ENCODE measurements around the gene TBX2.

The TBX2 gene

DNA sequence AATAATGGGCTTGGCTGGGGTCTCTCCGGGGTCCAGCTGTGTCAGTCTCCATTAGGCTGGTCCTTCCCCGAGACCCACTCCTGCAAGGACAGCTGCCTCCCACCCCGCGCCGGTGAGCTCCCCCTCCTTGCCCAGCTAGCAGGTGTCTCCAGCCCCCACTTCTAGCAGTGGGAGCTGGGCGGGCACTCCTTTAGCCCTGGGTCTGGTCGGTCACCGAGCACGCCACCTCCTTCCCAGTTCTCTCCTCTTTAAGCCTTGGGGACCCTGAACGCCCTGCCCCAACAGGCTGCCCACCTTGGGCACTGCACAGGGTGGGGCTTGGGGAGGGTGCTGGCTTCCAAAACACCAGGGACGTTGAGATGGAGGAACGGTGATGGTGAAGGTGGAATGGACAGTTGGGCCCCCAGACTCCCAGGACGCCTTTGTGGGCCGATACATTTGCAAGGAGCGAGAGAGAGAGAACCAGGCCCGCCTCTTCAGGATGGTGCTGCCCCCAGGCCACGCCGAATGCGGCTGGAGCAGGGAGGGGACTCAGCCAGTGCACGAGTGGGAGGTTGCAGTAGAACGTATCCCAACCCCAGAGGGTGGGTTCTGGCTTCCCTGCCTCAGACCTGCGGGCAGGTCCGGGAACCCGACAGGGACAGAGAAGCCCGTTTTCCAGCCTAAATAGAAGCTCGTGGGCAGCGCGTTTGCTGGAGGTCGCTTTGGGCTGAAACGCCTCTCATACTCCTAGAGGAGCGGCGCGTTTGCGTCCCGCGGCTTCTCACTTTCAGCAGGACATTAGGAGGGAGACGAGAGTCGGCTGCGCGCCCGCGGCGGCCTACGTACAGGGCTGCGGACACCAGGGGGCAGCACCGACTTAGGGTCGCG, 10.7 kb downstream of the TBX2 start:
- Histone ChIP-seq H3K4me1 (ENCODE audit: control insufficient read depth, insufficient read depth, low read length) (peaks cover 32% of the 10 kb centered on the region), H3K9me3 (ENCODE audit: control insufficient read depth, low read length) (no peaks in the 10 kb centered on the region), H3K27me3 (ENCODE audit: control insufficient read depth, insufficient read depth, low read length) (peaks cover 63% of the 10 kb centered on the region), H3K4me3 (ENCODE audit: low read length) (no peak overlapping the region), H3K9ac (ENCODE audit: low read length) (peak overlapping the region; percentile 16), H3K36me3 (ENCODE audit: control insufficient read depth, insufficient read depth, low read length) (no peaks in the 10 kb centered on the region)

DNA sequence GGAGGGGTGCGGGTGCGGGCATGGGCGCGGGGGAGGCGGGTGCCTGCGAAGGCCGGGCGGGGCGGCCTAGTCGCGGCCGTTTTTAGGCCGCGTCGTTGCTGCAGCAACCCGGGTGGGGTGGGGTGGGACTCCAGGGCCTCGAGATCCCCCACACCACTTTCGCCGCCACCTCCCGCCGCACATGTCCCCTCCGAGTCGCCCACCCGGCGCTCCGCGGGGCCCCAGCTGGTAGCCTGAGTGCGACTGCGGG, 11.3 kb downstream of the TBX2 start:
- H3K36me3 ChIP-seq (ENCODE audit: control insufficient read depth, insufficient read depth, low read length) = no peaks in the 10 kb centered on the region
- no peaks in the 10 kb centered on the region for H3K9me3 ChIP-seq (ENCODE audit: control insufficient read depth, low read length)
- H3K27me3 ChIP-seq (ENCODE audit: control insufficient read depth, insufficient read depth, low read length) = peaks cover 57% of the 10 kb centered on the region
- peaks cover 32% of the 10 kb centered on the region for H3K4me1 ChIP-seq (ENCODE audit: control insufficient read depth, insufficient read depth, low read length)
- H3K9ac ChIP-seq (ENCODE audit: low read length) = no peak overlapping the region
- peak overlapping the region; percentile 60 for H3K4me3 ChIP-seq (ENCODE audit: low read length)

DNA sequence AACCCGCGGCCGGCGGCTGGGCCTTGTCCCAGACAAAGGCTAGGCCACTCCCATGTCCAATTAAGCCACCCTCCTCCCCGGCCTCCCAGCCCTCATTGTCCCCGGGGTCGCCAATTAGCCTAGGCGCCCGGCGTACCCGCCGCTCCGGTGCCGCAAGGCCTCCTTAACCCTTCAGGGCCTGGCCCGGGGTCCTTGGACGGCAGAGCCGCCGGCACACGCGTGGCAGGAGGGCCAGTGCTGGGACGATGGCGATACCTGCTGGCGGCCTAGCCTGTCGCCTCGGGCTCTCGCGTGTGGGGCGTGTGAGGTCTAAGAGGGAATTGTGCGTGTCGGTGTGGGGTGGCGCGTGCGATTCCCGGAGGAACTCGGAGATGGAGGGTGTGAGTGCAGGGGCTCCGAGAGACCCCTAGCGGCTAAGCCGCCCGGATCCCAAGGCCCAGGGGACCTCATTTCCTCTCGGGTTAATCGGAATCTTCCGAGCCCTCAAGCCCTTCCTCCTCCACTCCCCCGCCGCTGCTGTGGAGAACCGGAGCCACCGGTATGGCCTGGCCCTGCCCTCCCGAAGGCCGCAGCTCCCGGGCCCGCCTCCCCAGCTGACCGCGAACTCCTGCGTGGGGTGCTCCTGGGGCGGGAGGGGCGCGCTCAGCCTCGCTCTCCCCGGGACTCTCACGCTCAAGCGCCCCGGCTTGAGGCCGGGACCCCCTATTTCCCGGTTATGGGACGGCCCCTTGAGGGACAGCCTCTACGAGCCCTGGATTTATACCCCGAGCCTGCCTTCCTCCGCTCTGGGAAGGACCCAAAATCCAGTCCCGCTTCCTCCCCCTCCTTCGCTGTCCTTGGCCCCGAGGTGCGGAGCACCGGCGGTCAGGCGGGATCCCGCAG, 11.9 kb downstream of the TBX2 start:
- H3K4me1 ChIP-seq (ENCODE audit: control insufficient read depth, insufficient read depth, low read length) = peaks cover 32% of the 10 kb centered on the region
- H3K36me3 ChIP-seq (ENCODE audit: control insufficient read depth, insufficient read depth, low read length) = no peaks in the 10 kb centered on the region
- H3K9me3 ChIP-seq (ENCODE audit: control insufficient read depth, low read length) = no peaks in the 10 kb centered on the region
- peak overlapping the region; percentile 80 for H3K9ac ChIP-seq (ENCODE audit: low read length)
- peak overlapping the region; percentile 60 for H3K4me3 ChIP-seq (ENCODE audit: low read length)
- H3K27me3 ChIP-seq (ENCODE audit: control insufficient read depth, insufficient read depth, low read length) = peaks cover 52% of the 10 kb centered on the region

DNA sequence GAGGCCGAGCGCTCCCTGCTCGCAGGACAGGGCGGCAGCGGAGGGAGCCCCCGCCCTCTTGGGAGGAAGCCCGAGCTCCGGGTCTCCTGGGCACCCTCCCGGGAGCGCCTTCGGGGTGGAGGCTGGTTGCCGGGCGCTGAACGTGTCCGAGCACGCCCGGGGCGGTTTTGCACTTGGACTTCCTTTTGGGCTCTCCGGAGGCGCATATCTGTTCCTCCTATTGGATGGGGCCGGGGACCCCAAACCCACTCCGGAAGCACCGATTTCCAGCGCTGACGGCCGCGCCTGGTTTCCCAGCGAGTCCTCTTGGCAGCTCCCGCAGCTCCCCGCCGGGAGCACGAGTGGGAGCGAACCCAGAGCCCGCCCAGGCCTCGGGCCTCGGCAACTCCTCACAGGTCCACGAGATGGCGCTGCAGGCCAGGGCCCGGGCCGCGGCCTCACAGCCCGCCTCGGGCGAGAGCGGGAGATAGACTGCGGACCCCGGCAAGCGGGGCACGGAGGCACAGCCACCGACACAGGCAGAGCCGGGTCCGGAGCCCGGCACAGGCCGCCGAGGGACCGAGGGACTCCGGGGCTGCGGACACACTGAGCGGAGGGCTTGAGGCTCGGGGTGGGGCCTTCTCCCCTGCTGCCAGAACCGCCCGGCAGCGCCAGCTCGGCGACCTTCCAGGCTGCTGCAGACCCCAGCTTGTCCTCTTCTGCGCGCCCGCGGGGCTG, 12.7 kb downstream of the TBX2 start:
- peaks cover 44% of the 10 kb centered on the region for H3K27me3 ChIP-seq (ENCODE audit: control insufficient read depth, insufficient read depth, low read length)
- no peaks in the 10 kb centered on the region for H3K9me3 ChIP-seq (ENCODE audit: control insufficient read depth, low read length)
- H3K9ac ChIP-seq (ENCODE audit: low read length) = peak overlapping the region; percentile 80
- H3K4me3 ChIP-seq (ENCODE audit: low read length) = peak overlapping the region; percentile 60
- no peaks in the 10 kb centered on the region for H3K36me3 ChIP-seq (ENCODE audit: control insufficient read depth, insufficient read depth, low read length)
- peaks cover 40% of the 10 kb centered on the region for H3K4me1 ChIP-seq (ENCODE audit: control insufficient read depth, insufficient read depth, low read length)

DNA sequence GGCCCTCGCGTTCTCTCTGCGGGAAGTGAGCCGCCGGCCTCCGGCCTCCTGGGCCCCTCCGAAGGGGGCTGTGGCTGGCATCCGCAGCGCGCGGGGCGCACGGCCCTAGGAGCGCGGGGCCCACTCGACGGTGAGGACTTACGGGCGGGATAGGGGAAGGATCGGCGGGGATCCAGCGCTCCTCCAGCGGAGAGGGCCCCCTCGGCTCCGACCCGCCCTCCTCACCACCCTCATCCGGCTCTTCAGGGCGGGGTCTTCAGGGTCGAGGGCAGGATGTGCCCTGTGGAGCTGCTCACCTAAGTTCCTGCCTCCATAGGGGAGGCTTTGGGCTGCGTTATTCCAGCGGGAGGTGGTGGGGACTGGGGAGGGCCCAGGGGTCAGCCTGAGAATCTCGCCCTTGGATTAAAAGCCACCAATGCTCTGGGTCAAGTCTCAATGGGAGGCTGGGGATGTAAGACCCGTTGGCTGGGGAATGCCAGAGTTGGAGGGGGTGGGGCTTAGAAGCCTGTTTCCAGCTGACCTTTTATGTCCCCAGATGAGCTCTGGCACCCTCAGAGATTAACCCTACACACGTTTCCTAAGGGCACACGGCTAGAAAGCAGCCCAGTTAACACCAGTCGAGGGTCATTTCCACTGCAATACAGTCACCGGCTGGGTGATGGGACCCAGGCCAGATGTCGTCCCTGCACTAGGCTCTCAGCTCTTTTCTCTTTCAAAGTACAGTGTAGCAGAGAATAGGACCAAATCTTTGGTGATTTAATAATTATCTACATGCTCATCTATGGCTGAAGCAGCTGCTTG, 13.4 kb downstream of the TBX2 start:
- no peaks in the 10 kb centered on the region for H3K36me3 ChIP-seq (ENCODE audit: control insufficient read depth, insufficient read depth, low read length)
- no peaks in the 10 kb centered on the region for H3K9me3 ChIP-seq (ENCODE audit: control insufficient read depth, low read length)
- peaks cover 40% of the 10 kb centered on the region for H3K4me1 ChIP-seq (ENCODE audit: control insufficient read depth, insufficient read depth, low read length)
- peak overlapping the region; percentile 60 for H3K4me3 ChIP-seq (ENCODE audit: low read length)
- peaks cover 36% of the 10 kb centered on the region for H3K27me3 ChIP-seq (ENCODE audit: control insufficient read depth, insufficient read depth, low read length)
- H3K9ac ChIP-seq (ENCODE audit: low read length) = peak overlapping the region; percentile 80

DNA sequence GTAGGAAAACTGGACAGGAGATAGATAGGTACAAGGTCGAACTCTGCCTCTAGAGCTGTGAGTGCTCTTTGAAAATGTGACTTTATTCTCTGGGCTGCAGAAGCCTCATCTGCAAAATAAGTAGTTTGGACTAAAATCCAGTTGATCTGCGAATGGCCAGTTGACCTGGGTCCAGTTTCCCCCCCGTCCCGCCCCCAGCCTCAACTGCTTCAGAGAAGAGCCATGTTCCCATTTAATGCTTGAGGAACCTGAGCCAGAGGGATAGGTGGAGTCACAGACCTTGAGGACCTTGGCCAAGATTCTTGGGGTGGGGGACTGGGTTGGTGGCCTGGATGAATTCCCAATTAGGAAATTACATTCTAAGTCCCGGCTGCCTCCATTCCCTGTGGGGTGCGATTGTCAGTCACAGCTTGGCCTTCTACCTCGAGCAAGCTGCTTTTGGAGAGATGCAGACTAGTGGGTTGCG, 14.1 kb downstream of the TBX2 start:
- Histone ChIP-seq H3K4me3 (ENCODE audit: low read length) (no peak overlapping the region), H3K9ac (ENCODE audit: low read length) (no peak overlapping the region), H3K4me1 (ENCODE audit: control insufficient read depth, insufficient read depth, low read length) (peaks cover 40% of the 10 kb centered on the region), H3K27me3 (ENCODE audit: control insufficient read depth, insufficient read depth, low read length) (peaks cover 30% of the 10 kb centered on the region), H3K9me3 (ENCODE audit: control insufficient read depth, low read length) (no peaks in the 10 kb centered on the region), H3K36me3 (ENCODE audit: control insufficient read depth, insufficient read depth, low read length) (no peaks in the 10 kb centered on the region)

DNA sequence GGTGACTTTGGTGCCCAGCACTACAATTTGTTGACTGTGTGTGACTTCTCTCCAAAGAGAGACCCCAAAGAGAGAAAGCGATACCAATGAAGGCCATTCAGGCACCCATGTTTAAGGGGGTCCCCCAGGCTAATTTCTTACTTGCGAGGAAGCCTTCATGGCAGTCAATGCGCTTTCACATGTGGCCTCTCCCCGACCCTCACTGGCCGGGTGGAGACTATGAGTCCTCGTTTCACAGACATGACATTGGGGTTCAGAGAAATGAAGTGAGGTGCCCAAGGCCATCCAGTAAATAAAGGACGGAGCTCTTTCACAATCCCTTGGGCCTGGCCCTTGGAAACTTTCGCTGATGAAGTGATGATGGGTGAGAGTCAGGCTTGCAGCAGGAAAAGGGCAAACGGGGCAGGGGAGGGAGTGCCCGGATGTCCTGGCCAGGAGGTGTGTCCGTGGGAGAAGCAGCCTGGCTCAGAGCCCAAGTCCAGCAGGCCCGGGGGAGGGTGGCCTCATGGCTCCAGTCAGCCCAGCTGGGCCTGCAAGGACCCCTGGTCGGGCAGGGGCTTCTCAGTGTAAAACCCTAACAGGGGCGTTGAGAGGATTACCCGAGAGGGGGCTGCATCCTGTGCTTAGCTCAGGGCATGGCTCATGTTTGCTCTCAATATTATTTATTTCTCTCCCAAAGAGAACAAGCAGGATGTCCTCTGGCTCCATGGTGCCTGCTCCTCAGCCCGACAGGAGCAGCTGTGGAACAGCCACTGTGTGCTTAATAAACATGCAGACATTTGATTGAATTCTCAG, 14.7 kb downstream of the TBX2 start:
- H3K9ac ChIP-seq (ENCODE audit: low read length) = no peak overlapping the region
- no peaks in the 10 kb centered on the region for H3K9me3 ChIP-seq (ENCODE audit: control insufficient read depth, low read length)
- no peak overlapping the region for H3K4me3 ChIP-seq (ENCODE audit: low read length)
- peaks cover 40% of the 10 kb centered on the region for H3K4me1 ChIP-seq (ENCODE audit: control insufficient read depth, insufficient read depth, low read length)
- peaks cover 29% of the 10 kb centered on the region for H3K27me3 ChIP-seq (ENCODE audit: control insufficient read depth, insufficient read depth, low read length)
- no peaks in the 10 kb centered on the region for H3K36me3 ChIP-seq (ENCODE audit: control insufficient read depth, insufficient read depth, low read length)

DNA sequence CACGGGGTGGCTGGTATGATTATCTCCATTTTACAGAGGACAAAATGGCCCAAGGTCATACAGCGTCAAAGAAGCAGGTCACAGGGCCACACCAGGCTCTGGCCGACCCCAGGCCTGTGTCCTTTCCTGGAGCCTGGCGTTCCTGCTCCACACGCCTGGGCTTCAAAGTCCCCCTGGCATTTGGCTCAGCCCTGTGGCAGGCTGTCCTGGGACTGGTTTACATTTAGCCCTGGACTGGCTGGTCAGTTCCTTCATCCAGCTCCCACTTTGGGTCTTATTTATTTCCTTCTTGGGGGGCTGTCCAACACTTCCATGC, 15.3 kb downstream of the TBX2 start:
- Histone ChIP-seq H3K4me1 (ENCODE audit: control insufficient read depth, insufficient read depth, low read length) (peaks cover 40% of the 10 kb centered on the region), H3K9me3 (ENCODE audit: control insufficient read depth, low read length) (no peaks in the 10 kb centered on the region), H3K36me3 (ENCODE audit: control insufficient read depth, insufficient read depth, low read length) (no peaks in the 10 kb centered on the region), H3K27me3 (ENCODE audit: control insufficient read depth, insufficient read depth, low read length) (peaks cover 30% of the 10 kb centered on the region), H3K4me3 (ENCODE audit: low read length) (no peak overlapping the region), H3K9ac (ENCODE audit: low read length) (no peak overlapping the region)

DNA sequence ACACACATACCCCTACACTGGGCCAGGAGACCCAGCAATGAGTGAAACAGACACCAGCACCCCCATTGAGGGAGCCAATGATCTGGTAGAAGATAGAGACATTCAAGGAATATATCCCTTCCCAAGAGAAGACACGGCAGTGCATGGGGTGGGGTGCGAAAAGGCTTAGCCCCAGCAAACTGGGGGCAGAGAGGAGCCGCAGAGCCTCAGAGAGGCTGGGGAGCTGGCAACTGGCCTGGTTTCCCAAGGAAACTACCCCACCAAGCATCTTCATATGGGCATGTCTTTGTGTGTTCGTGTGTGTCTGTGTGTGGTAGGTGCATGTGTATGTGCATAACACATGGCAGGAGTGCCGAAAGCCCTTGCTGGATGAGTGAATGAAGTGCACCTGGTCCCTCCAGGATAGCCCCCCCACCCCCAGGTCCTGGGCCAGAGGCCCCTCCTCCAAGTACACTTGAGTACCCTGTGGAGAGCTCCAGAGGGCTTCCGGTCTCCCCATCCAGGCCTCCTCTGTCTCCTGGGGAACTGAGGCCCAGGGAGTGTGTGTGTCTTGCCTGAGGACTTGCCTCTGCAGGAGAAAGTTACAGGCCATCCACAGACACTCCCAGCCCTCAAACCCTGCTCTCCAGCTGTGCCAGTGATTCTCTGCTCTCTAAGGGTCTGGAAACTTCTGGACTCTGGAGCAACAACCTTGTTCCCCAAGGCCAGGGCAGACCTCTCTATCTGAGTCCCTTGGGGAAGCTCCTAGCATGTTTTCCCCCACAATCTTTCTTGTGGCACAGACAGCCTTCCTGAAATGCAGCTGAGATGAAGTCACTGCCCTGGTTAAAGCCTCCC, 15.9 kb downstream of the TBX2 start:
- Histone ChIP-seq H3K36me3 (ENCODE audit: control insufficient read depth, insufficient read depth, low read length) (no peaks in the 10 kb centered on the region), H3K27me3 (ENCODE audit: control insufficient read depth, insufficient read depth, low read length) (peaks cover 29% of the 10 kb centered on the region), H3K4me1 (ENCODE audit: control insufficient read depth, insufficient read depth, low read length) (peaks cover 33% of the 10 kb centered on the region), H3K9ac (ENCODE audit: low read length) (no peak overlapping the region), H3K4me3 (ENCODE audit: low read length) (no peak overlapping the region), H3K9me3 (ENCODE audit: control insufficient read depth, low read length) (no peaks in the 10 kb centered on the region)

DNA sequence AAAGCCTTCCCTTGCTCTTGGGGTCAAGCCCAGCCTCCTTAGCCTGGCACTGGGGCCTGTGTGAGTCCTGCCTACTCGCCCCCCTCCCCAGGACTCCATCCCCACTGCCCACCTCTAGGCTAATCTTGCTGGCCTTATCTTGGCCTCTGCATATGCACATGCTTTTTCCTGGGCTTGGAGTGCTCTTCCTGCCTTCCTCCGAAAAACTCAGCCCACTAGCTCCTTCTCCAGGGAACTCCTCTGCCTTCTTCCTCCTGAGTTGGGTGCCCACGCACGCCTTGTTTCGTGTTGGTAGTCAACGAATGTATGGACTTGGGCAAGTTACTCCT, 16.5 kb downstream of the TBX2 start:
- Histone ChIP-seq H3K4me3 (ENCODE audit: low read length) (no peak overlapping the region), H3K27me3 (ENCODE audit: control insufficient read depth, insufficient read depth, low read length) (peaks cover 31% of the 10 kb centered on the region), H3K9ac (ENCODE audit: low read length) (no peak overlapping the region), H3K9me3 (ENCODE audit: control insufficient read depth, low read length) (no peaks in the 10 kb centered on the region), H3K36me3 (ENCODE audit: control insufficient read depth, insufficient read depth, low read length) (no peaks in the 10 kb centered on the region), H3K4me1 (ENCODE audit: control insufficient read depth, insufficient read depth, low read length) (peaks cover 29% of the 10 kb centered on the region)

All from mucosa of stomach (tissue), 1 donor.